ENCODE measurements around the gene MACO1. TPM values are rescaled to one million over a fixed set of nuclear protein-coding genes. Genes with fewer than 3 reads are reported as not detected.
"Not testable (repeated sequence)": the region's sequence is repeated elsewhere in the genome, so short reads cannot be mapped to it uniquely, and the experiment has no call there.

Gene MACO1
- total and polyA plus RNA-seq, 2 donors: 17.3 to 21.3 TPM

DNA sequence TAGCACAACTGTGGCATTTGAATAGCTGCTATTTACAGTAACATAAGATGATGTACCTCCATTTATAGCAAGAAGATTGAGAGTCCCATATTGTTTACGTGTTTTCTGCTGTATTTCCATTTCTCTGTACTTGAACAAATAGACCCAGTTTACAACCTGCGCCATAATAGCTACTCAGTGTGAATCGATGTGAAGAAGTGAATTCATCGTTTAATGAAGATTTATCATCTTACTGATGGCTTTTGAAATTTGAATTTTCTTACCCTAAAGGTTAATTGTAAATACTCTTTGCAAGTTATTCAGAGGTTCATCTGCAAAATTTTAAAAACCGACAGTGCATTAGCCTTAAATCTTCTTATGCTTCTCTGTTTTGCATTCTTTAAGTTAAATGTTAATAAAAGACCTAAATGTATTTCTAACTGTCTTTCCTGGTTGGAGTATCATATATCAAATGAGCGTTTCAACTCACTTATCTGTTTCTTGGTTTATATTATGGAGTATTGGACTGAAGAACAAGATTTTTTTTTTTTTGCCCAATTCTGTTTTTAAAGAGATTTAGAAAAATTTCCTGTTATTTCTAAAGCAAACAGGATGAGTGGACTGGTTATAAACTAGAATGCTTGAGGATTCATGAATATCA is 2.2 kb downstream of the MACO1 start:
- no peak for DNase-seq (ENCODE audit: low read depth in 6 of 9, low spot score in 9 of 9)

DNA sequence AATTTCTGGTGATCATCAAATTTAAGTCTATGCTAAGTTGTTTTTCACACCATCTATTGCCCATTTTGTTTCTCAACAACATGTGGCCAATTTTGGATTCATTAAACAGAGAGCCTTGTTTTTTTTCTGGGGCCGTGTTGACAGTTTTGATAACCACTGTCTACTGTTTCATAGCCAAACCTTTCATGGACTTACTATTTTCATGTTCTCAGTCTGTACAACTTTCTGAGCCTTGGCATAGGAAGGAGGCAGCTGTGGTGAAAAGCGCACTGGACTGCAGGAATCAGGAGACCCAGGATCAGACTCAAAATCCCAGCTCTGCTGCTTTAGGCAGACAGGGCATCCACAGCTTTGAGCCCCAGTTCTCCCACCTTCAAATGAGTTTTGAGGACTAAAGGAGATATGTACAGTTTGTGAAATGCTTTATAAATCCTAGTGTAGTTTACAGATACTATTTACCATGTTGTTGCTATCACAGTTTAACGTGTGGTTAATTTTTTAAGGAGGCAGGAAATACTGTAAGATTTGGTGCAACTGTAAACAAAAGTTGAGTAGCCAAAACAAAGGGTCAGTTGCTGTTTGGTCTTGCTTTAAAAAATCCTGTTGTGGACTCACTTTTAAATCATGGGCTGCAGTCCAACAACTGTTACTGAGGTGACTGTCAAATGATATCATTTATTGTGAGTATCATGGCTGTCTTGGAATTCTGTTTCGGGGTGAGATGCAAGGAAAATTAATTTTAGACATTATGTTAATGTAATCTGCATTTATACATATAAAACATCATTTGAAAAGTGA is 2.9 kb downstream of the MACO1 start:
- WGBS: 93% methylated on average over 4 of the region's 4 CpGs
- H3K27ac ChIP-seq (ENCODE audit: low read depth in 1 of 2, low read length in 1 of 2): no peak overlapping the region
- H3K4me3 ChIP-seq (ENCODE audit: low read length in 2 of 2): no peak overlapping the region
- DNase-seq (ENCODE audit: low read depth in 6 of 9, low spot score in 9 of 9): no peak
- H3K36me3 ChIP-seq (ENCODE audit: control insufficient read depth in 2 of 2, insufficient read depth in 2 of 2, low read length in 1 of 2): peaks cover 4 to 8% of the 10 kb centered on the region in 2 donors
- no peaks in the 10 kb centered on the region for H3K9me3 ChIP-seq (ENCODE audit: control insufficient read depth in 2 of 2, insufficient read depth in 1 of 2, low read length in 1 of 2)
- H3K4me1 ChIP-seq (ENCODE audit: control insufficient read depth in 2 of 2, insufficient read depth in 2 of 2, low read length in 2 of 2): peaks cover 0 to 10% of the 10 kb centered on the region in 2 donors
- peaks cover 0 to 2% of the 10 kb centered on the region in 2 donors for H3K27me3 ChIP-seq (ENCODE audit: control insufficient read depth in 2 of 2, insufficient read depth in 1 of 2, low read length in 1 of 2)

More for the DNA sequence above, 2.2 kb downstream of the MACO1 start:
- Histone ChIP-seq H3K27me3 (ENCODE audit: control insufficient read depth in 2 of 2, insufficient read depth in 1 of 2, low read length in 1 of 2) (peaks cover 0 to 2% of the 10 kb centered on the region in 2 donors), H3K36me3 (ENCODE audit: control insufficient read depth in 2 of 2, insufficient read depth in 2 of 2, low read length in 1 of 2) (peaks cover 4 to 8% of the 10 kb centered on the region in 2 donors), H3K4me3 (ENCODE audit: low read length in 2 of 2) (no peak overlapping the region), H3K4me1 (ENCODE audit: control insufficient read depth in 2 of 2, insufficient read depth in 2 of 2, low read length in 2 of 2) (peaks cover 0 to 15% of the 10 kb centered on the region in 2 donors), H3K9me3 (ENCODE audit: control insufficient read depth in 2 of 2, insufficient read depth in 1 of 2, low read length in 1 of 2) (no peaks in the 10 kb centered on the region), H3K27ac (ENCODE audit: low read depth in 1 of 2, low read length in 1 of 2) (no peak overlapping the region)
- WGBS: 97% methylated on average over 6 of the region's 6 CpGs

DNA sequence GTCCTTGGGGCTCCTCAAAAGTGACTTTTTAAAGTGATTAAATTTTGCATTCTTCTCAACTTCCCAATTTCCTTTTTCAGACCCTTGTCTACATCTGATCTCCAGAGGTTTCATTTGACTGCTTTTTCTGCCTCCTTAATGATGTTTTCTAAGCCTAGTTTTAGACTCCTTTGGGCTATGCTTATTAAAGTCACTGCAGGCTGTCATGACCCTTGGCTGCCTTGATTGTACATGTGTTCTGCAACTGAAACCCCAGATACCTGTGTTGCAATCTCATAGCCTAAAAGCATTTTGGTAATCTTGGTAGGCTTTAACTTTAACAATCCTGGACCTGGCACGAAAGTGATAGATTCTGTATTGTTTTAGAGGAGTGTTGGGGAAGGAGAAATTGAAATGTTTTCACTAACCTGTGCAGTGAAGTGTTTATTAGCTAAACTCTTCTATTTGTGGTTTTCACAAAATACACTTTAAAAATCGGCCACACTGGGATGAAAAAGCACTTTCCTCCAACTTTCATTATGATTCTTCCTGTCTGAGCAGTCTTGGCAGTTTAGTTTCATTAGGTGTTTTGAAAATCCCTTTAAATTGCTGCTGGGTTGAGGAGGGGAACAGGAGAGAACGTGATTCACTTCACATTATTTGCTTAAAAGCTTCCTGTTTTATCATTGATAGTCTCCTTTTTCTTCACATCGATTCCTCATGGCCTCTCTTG is 4.9 kb downstream of the MACO1 start:
- Histone ChIP-seq H3K36me3 (ENCODE audit: control insufficient read depth in 2 of 2, insufficient read depth in 2 of 2, low read length in 1 of 2) (peaks cover 4 to 8% of the 10 kb centered on the region in 2 donors), H3K4me1 (ENCODE audit: control insufficient read depth in 2 of 2, insufficient read depth in 2 of 2, low read length in 2 of 2) (peaks cover 0 to 8% of the 10 kb centered on the region in 2 donors), H3K27ac (ENCODE audit: low read depth in 1 of 2, low read length in 1 of 2) (peak overlapping the region in 1 of 2 donors; percentile 1), H3K4me3 (ENCODE audit: low read length in 2 of 2) (no peak overlapping the region), H3K27me3 (ENCODE audit: control insufficient read depth in 2 of 2, insufficient read depth in 1 of 2, low read length in 1 of 2) (no peaks in the 10 kb centered on the region), H3K9me3 (ENCODE audit: control insufficient read depth in 2 of 2, insufficient read depth in 1 of 2, low read length in 1 of 2) (no peaks in the 10 kb centered on the region)
- 20% methylated on average over 4 of the region's 4 CpGs for WGBS
- no peak for DNase-seq (ENCODE audit: low read depth in 6 of 9, low spot score in 9 of 9)

DNA sequence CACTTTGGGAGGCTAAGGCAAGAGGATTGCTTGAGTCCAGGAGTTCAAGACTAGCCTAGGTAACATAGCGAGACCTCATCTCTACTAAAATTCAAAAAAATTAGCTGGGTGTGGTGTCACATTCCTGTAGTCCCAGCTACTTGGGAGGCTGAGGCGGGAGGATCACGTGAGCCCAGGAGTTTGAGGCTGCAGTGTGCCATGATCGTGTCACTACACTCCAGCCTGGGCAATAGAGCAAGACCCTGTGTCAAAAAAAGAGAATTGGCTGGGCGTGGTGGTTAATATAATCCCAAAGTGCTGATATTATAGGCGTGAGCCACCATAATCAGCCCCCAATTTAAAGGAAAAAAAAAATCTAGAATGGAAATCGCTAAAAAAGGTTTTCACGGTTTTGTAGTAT is 7.0 kb downstream of the MACO1 start:
- no peaks in the 10 kb centered on the region for H3K27me3 ChIP-seq (ENCODE audit: control insufficient read depth in 2 of 2, insufficient read depth in 1 of 2, low read length in 1 of 2)
- no peak overlapping the region for H3K4me3 ChIP-seq (ENCODE audit: low read length in 2 of 2)
- no peak for DNase-seq (ENCODE audit: low read depth in 6 of 9, low spot score in 9 of 9)
- H3K36me3 ChIP-seq (ENCODE audit: control insufficient read depth in 2 of 2, insufficient read depth in 2 of 2, low read length in 1 of 2): peaks cover 4 to 8% of the 10 kb centered on the region in 2 donors
- no peak overlapping the region for H3K27ac ChIP-seq (ENCODE audit: low read depth in 1 of 2, low read length in 1 of 2)
- 98% methylated on average over 8 of the region's 8 CpGs for WGBS
- peaks cover 0 to 8% of the 10 kb centered on the region in 2 donors for H3K4me1 ChIP-seq (ENCODE audit: control insufficient read depth in 2 of 2, insufficient read depth in 2 of 2, low read length in 2 of 2)
- no peaks in the 10 kb centered on the region for H3K9me3 ChIP-seq (ENCODE audit: control insufficient read depth in 2 of 2, insufficient read depth in 1 of 2, low read length in 1 of 2)

DNA sequence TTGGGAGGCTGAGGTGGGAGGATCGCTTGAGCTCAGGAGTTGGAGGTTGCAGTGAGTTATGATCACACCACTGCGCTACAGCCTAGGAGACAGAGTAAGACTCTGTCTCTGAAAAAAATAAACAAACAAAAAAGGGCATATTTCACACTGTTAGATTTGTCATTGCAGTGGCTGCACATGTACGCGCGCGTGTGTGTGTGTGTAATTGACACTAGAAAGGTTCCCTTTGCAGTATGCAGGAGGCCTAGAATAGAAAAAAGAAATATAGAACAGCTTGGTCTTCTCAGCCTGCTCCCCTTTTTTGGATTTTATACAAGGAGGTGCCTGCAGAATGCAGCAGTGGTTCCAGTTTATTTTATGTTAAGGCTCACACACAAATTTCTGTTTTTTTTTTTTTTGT is 8.6 kb downstream of the MACO1 start:
- Histone ChIP-seq H3K4me3 (ENCODE audit: low read length in 2 of 2) (no peak overlapping the region), H3K36me3 (ENCODE audit: control insufficient read depth in 2 of 2, insufficient read depth in 2 of 2, low read length in 1 of 2) (peaks cover 4 to 8% of the 10 kb centered on the region in 2 donors), H3K27ac (ENCODE audit: low read depth in 1 of 2, low read length in 1 of 2) (no peak overlapping the region), H3K27me3 (ENCODE audit: control insufficient read depth in 2 of 2, insufficient read depth in 1 of 2, low read length in 1 of 2) (no peaks in the 10 kb centered on the region), H3K9me3 (ENCODE audit: control insufficient read depth in 2 of 2, insufficient read depth in 1 of 2, low read length in 1 of 2) (no peaks in the 10 kb centered on the region), H3K4me1 (ENCODE audit: control insufficient read depth in 2 of 2, insufficient read depth in 2 of 2, low read length in 2 of 2) (peaks cover 2 to 6% of the 10 kb centered on the region in 2 donors)
- DNase-seq (ENCODE audit: low read depth in 6 of 9, low spot score in 9 of 9): no peak
- 98% methylated on average over 6 of the region's 6 CpGs for whole genome bisulfite sequencing

DNA sequence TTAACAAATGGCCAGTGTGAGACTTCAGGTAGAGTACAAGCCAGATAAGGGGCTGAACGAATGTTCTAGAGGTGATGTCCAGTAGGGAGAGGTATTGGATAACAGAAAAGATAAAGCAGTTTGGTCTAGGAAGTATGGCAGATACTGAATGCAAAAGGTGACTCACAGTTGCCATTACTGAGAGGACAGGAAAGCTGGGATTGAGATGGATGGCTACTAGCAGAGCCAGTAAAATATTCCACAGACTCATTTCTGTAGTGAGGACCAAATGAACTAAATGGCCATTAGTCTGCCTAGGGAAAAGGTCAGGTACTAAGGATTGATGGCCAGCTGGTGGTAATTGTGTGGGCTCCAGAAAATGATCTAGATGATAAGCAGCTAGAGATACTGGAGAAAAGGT is 11.5 kb downstream of the MACO1 start:
- H3K9me3 ChIP-seq (ENCODE audit: control insufficient read depth in 2 of 2, insufficient read depth in 1 of 2, low read length in 1 of 2): no peaks in the 10 kb centered on the region
- no peak for DNase-seq (ENCODE audit: low read depth in 6 of 9, low spot score in 9 of 9)
- peaks cover 5 to 10% of the 10 kb centered on the region in 2 donors for H3K4me1 ChIP-seq (ENCODE audit: control insufficient read depth in 2 of 2, insufficient read depth in 2 of 2, low read length in 2 of 2)
- no peaks in the 10 kb centered on the region for H3K27me3 ChIP-seq (ENCODE audit: control insufficient read depth in 2 of 2, insufficient read depth in 1 of 2, low read length in 1 of 2)
- 98% methylated on average over 1 of the region's 1 CpG for WGBS
- H3K27ac ChIP-seq (ENCODE audit: low read depth in 1 of 2, low read length in 1 of 2): no peak overlapping the region
- H3K36me3 ChIP-seq (ENCODE audit: control insufficient read depth in 2 of 2, insufficient read depth in 2 of 2, low read length in 1 of 2): peaks cover 10 to 13% of the 10 kb centered on the region in 2 donors
- H3K4me3 ChIP-seq (ENCODE audit: low read length in 2 of 2): no peak overlapping the region

DNA sequence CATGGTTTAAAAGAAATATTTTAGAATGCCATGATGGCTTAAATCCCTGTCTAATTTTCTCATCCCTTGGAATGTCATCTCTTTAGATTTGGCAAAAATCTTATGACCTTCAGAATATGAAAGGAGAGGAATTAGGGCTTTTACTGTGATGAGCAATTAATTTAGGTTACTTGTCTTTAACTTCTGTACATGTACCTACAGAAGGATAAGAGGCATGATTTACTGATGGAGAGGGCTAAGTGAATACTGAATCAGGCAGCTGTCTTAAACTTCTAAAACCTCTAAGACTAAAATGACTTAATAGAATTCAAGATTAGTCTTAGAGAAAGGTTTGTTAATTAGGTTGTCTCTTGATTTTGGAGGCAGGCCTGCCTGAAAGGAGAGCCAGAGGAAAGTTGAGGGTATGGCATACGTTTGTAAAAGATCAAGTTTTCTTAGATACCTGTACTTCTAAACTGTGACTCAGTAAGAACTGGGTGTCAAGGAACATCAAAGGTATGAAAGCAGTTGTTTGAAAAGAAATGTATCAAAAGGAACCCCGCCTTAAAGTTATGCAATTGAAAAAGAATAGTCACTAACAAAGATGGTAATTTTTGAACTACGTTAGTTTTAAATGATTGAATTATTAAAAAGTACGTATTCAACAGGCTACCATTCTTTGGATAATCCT is 12.5 kb downstream of the MACO1 start:
- Histone ChIP-seq H3K27me3 (ENCODE audit: control insufficient read depth in 2 of 2, insufficient read depth in 1 of 2, low read length in 1 of 2) (no peaks in the 10 kb centered on the region), H3K4me1 (ENCODE audit: control insufficient read depth in 2 of 2, insufficient read depth in 2 of 2, low read length in 2 of 2) (peaks cover 5 to 10% of the 10 kb centered on the region in 2 donors), H3K4me3 (ENCODE audit: low read length in 2 of 2) (no peak overlapping the region), H3K27ac (ENCODE audit: low read depth in 1 of 2, low read length in 1 of 2) (peak overlapping the region in 1 of 2 donors; percentile 52), H3K9me3 (ENCODE audit: control insufficient read depth in 2 of 2, insufficient read depth in 1 of 2, low read length in 1 of 2) (no peaks in the 10 kb centered on the region), H3K36me3 (ENCODE audit: control insufficient read depth in 2 of 2, insufficient read depth in 2 of 2, low read length in 1 of 2) (peaks cover 6 to 13% of the 10 kb centered on the region in 2 donors)
- 71% methylated on average over 4 of the region's 4 CpGs for WGBS
- DNase-seq (ENCODE audit: low read depth in 6 of 9, low spot score in 9 of 9): no peak

DNA sequence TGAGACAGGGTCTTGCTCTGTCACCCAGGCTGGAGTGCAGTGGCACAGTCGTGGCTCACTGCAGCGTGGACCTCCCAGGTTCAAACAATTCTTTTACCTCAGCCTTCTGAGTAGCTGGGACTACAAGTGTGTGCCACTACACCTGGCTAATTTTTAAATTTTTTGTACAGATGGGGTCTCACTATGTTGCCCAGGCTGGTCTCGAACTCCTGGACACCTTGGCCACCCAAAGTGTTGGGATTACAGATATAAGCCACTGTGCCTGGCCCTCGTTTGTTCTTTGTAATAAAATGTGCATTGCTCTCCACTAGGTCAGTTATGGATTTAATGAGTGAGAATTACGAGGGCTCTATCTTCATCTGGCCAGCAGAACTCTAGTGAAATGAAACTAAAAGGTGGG is 13.9 kb downstream of the MACO1 start:
- H3K27me3 ChIP-seq (ENCODE audit: control insufficient read depth in 2 of 2, insufficient read depth in 1 of 2, low read length in 1 of 2); H3K9me3 ChIP-seq (ENCODE audit: control insufficient read depth in 2 of 2, insufficient read depth in 1 of 2, low read length in 1 of 2); DNase-seq (ENCODE audit: low read depth in 6 of 9, low spot score in 9 of 9); H3K4me3 ChIP-seq (ENCODE audit: low read length in 2 of 2); H3K27ac ChIP-seq (ENCODE audit: low read depth in 1 of 2, low read length in 1 of 2): not testable (repeated sequence)
- H3K4me1 ChIP-seq (ENCODE audit: control insufficient read depth in 2 of 2, insufficient read depth in 2 of 2, low read length in 2 of 2): peaks cover 5 to 10% of the 10 kb centered on the region in 2 donors
- 98% methylated on average over 5 of the region's 5 CpGs for WGBS
- peaks cover 6 to 17% of the 10 kb centered on the region in 2 donors for H3K36me3 ChIP-seq (ENCODE audit: control insufficient read depth in 2 of 2, insufficient read depth in 2 of 2, low read length in 1 of 2)

All from thymus (tissue), 11 donors.